ENCODE data around the gene PDXK.

PDXK gene

GRCh38 chr21:43797415-43797814 is 78.5 kb downstream of the PDXK start:
- Histone ChIP-seq H4K8ac (ENCODE audit: low read length) (no peak overlapping the region), H2BK120ac (ENCODE audit: low read depth, low read length) (no peak overlapping the region), H3K36me3 (ENCODE audit: control insufficient read depth in 1 of 2, insufficient read depth in 2 of 2, low read depth in 1 of 2, low read length in 2 of 2) (peaks cover 97 to 100% of the 10 kb centered on the region in 2 experiments), H3K4me2 (ENCODE audit: low read length, poor library complexity, severe bottlenecking) (no peak overlapping the region), H3K9me3 (ENCODE audit: control insufficient read depth, low read length) (no peaks in the 10 kb centered on the region), H3K27ac (ENCODE audit: low read length, poor library complexity, severe bottlenecking) (no peak overlapping the region), H2AK5ac (ENCODE audit: low read length, severe bottlenecking) (no peak overlapping the region), H2BK15ac (ENCODE audit: low read depth, poor library complexity, severe bottlenecking) (no peak overlapping the region), H3K4ac (ENCODE audit: low read depth in 1 of 2, low read length in 2 of 2) (no peak overlapping the region), H2BK12ac (ENCODE audit: low read length in 2 of 2) (no peak overlapping the region), H2AFZ (ENCODE audit: low read depth, low read length) (no peak overlapping the region), H3K4me1 (ENCODE audit: control insufficient read depth, insufficient read depth, low read depth, low read length) (peaks cover 6% of the 10 kb centered on the region), H3K14ac (ENCODE audit: low read length in 2 of 2) (no peak overlapping the region), H3K27me3 (ENCODE audit: control insufficient read depth in 1 of 2, insufficient read depth in 1 of 2, low read length in 2 of 2) (no peaks in the 10 kb centered on the region), H2BK5ac (ENCODE audit: low read depth, low read length, poor library complexity, severe bottlenecking) (no peak overlapping the region), H3K9ac (ENCODE audit: low read length) (no peak overlapping the region), H3K4me3 (ENCODE audit: insufficient read depth in 1 of 2, low read depth in 1 of 2, low read length in 2 of 2) (no peak overlapping the region), H3K23ac (ENCODE audit: low read length in 2 of 2) (no peak overlapping the region), H3K79me1 (replicated peaks; ENCODE audit: low read length, poor library complexity, severe bottlenecking) (peaks cover 61% of the 10 kb centered on the region), H4K91ac (ENCODE audit: low read length) (no peak overlapping the region), H3K18ac (ENCODE audit: low read depth in 1 of 2, low read length in 2 of 2) (no peak overlapping the region)
- no peak for DNase-seq
- 97% methylated on average over 19 of the region's 19 CpGs for WGBS

- no peak for DNase-seq
- H2AFZ ChIP-seq (ENCODE audit: low read depth, low read length) = no peak overlapping the region
- no peak overlapping the region for H3K23ac ChIP-seq (ENCODE audit: low read length in 2 of 2)
- H3K9me3 ChIP-seq (ENCODE audit: control insufficient read depth, low read length) = no peaks in the 10 kb centered on the region
- peaks cover 59% of the 10 kb centered on the region for H3K79me1 ChIP-seq (replicated peaks; ENCODE audit: low read length, poor library complexity, severe bottlenecking)
- no peak overlapping the region for H3K9ac ChIP-seq (ENCODE audit: low read length)
- H2BK120ac ChIP-seq (ENCODE audit: low read depth, low read length) = no peak overlapping the region
- no peaks in the 10 kb centered on the region for H3K27me3 ChIP-seq (ENCODE audit: control insufficient read depth in 1 of 2, insufficient read depth in 1 of 2, low read length in 2 of 2)
- H3K18ac ChIP-seq (ENCODE audit: low read depth in 1 of 2, low read length in 2 of 2) = no peak overlapping the region
- no peak overlapping the region for H2BK5ac ChIP-seq (ENCODE audit: low read depth, low read length, poor library complexity, severe bottlenecking)
- no peak overlapping the region for H4K91ac ChIP-seq (ENCODE audit: low read length)
- WGBS = 95% methylated on average over 30 of the region's 30 CpGs
- H2BK15ac ChIP-seq (ENCODE audit: low read depth, poor library complexity, severe bottlenecking) = no peak overlapping the region
- H3K14ac ChIP-seq (ENCODE audit: low read length in 2 of 2) = no peak overlapping the region
- peaks cover 6% of the 10 kb centered on the region for H3K4me1 ChIP-seq (ENCODE audit: control insufficient read depth, insufficient read depth, low read depth, low read length)
- H2BK12ac ChIP-seq (ENCODE audit: low read length in 2 of 2) = no peak overlapping the region
- no peak overlapping the region for H3K4me2 ChIP-seq (ENCODE audit: low read length, poor library complexity, severe bottlenecking)
- no peak overlapping the region for H2AK5ac ChIP-seq (ENCODE audit: low read length, severe bottlenecking)
- no peak overlapping the region for H3K4me3 ChIP-seq (ENCODE audit: insufficient read depth in 1 of 2, low read depth in 1 of 2, low read length in 2 of 2)
- H4K8ac ChIP-seq (ENCODE audit: low read length) = no peak overlapping the region
- peaks cover 97 to 100% of the 10 kb centered on the region in 2 experiments for H3K36me3 ChIP-seq (ENCODE audit: control insufficient read depth in 1 of 2, insufficient read depth in 2 of 2, low read depth in 1 of 2, low read length in 2 of 2)
- H3K4ac ChIP-seq (ENCODE audit: low read depth in 1 of 2, low read length in 2 of 2) = no peak overlapping the region
- H3K27ac ChIP-seq (ENCODE audit: low read length, poor library complexity, severe bottlenecking) = no peak overlapping the region
These were observed 79.2 kb downstream of the PDXK start for GRCh38 chr21:43797925-43798715.

GRCh38 chr21:43799301-43799840 is 80.4 kb downstream of the PDXK start:
- H3K36me3 ChIP-seq (ENCODE audit: control insufficient read depth in 1 of 2, insufficient read depth in 2 of 2, low read depth in 1 of 2, low read length in 2 of 2) = peaks cover 97 to 98% of the 10 kb centered on the region in 2 experiments
- H3K9me3 ChIP-seq (ENCODE audit: control insufficient read depth, low read length) = no peaks in the 10 kb centered on the region
- no peak overlapping the region for H2BK12ac ChIP-seq (ENCODE audit: low read length in 2 of 2)
- no peak overlapping the region for H2AFZ ChIP-seq (ENCODE audit: low read depth, low read length)
- H3K4ac ChIP-seq (ENCODE audit: low read depth in 1 of 2, low read length in 2 of 2) = no peak overlapping the region
- no peak overlapping the region for H4K8ac ChIP-seq (ENCODE audit: low read length)
- H3K4me3 ChIP-seq (ENCODE audit: insufficient read depth in 1 of 2, low read depth in 1 of 2, low read length in 2 of 2) = no peak overlapping the region
- H3K14ac ChIP-seq (ENCODE audit: low read length in 2 of 2) = no peak overlapping the region
- H3K23ac ChIP-seq (ENCODE audit: low read length in 2 of 2) = no peak overlapping the region
- no peaks in the 10 kb centered on the region for H3K27me3 ChIP-seq (ENCODE audit: control insufficient read depth in 1 of 2, insufficient read depth in 1 of 2, low read length in 2 of 2)
- no peak overlapping the region for H3K27ac ChIP-seq (ENCODE audit: low read length, poor library complexity, severe bottlenecking)
- no peak overlapping the region for H2BK120ac ChIP-seq (ENCODE audit: low read depth, low read length)
- H3K4me1 ChIP-seq (ENCODE audit: control insufficient read depth, insufficient read depth, low read depth, low read length) = peaks cover 4% of the 10 kb centered on the region
- H3K4me2 ChIP-seq (ENCODE audit: low read length, poor library complexity, severe bottlenecking) = no peak overlapping the region
- H3K9ac ChIP-seq (ENCODE audit: low read length) = no peak overlapping the region
- no peak overlapping the region for H3K18ac ChIP-seq (ENCODE audit: low read depth in 1 of 2, low read length in 2 of 2)
- peaks cover 47% of the 10 kb centered on the region for H3K79me1 ChIP-seq (replicated peaks; ENCODE audit: low read length, poor library complexity, severe bottlenecking)
- H2AK5ac ChIP-seq (ENCODE audit: low read length, severe bottlenecking) = no peak overlapping the region
- no peak overlapping the region for H2BK5ac ChIP-seq (ENCODE audit: low read depth, low read length, poor library complexity, severe bottlenecking)
- no peak overlapping the region for H4K91ac ChIP-seq (ENCODE audit: low read length)
- 96% methylated on average over 19 of the region's 19 CpGs for WGBS
- DNase-seq = no peak
- no peak overlapping the region for H2BK15ac ChIP-seq (ENCODE audit: low read depth, poor library complexity, severe bottlenecking)

- Histone ChIP-seq H2BK15ac (ENCODE audit: low read depth, poor library complexity, severe bottlenecking) (no peak overlapping the region), H2BK12ac (ENCODE audit: low read length in 2 of 2) (no peak overlapping the region), H3K79me1 (replicated peaks; ENCODE audit: low read length, poor library complexity, severe bottlenecking) (peaks cover 42% of the 10 kb centered on the region), H3K27me3 (ENCODE audit: control insufficient read depth in 1 of 2, insufficient read depth in 1 of 2, low read length in 2 of 2) (no peaks in the 10 kb centered on the region), H3K27ac (ENCODE audit: low read length, poor library complexity, severe bottlenecking) (no peak overlapping the region), H3K4me1 (ENCODE audit: control insufficient read depth, insufficient read depth, low read depth, low read length) (peaks cover 2% of the 10 kb centered on the region), H2BK5ac (ENCODE audit: low read depth, low read length, poor library complexity, severe bottlenecking) (no peak overlapping the region), H3K9me3 (ENCODE audit: control insufficient read depth, low read length) (no peaks in the 10 kb centered on the region), H4K91ac (ENCODE audit: low read length) (no peak overlapping the region), H3K36me3 (ENCODE audit: control insufficient read depth in 1 of 2, insufficient read depth in 2 of 2, low read depth in 1 of 2, low read length in 2 of 2) (peaks cover 93 to 94% of the 10 kb centered on the region in 2 experiments), H3K4me3 (ENCODE audit: insufficient read depth in 1 of 2, low read depth in 1 of 2, low read length in 2 of 2) (no peak overlapping the region), H4K8ac (ENCODE audit: low read length) (no peak overlapping the region), H3K9ac (ENCODE audit: low read length) (no peak overlapping the region), H2AFZ (ENCODE audit: low read depth, low read length) (no peak overlapping the region), H3K23ac (ENCODE audit: low read length in 2 of 2) (no peak overlapping the region), H3K4ac (ENCODE audit: low read depth in 1 of 2, low read length in 2 of 2) (no peak overlapping the region), H3K18ac (ENCODE audit: low read depth in 1 of 2, low read length in 2 of 2) (no peak overlapping the region), H3K14ac (ENCODE audit: low read length in 2 of 2) (no peak overlapping the region), H2BK120ac (ENCODE audit: low read depth, low read length) (no peak overlapping the region), H3K4me2 (ENCODE audit: low read length, poor library complexity, severe bottlenecking) (no peak overlapping the region), H2AK5ac (ENCODE audit: low read length, severe bottlenecking) (no peak overlapping the region)
- WGBS = 97% methylated on average over 17 of the region's 17 CpGs
- no peak for DNase-seq
These were observed 81.2 kb downstream of the PDXK start for GRCh38 chr21:43800124-43800523.
